ENCODE results near the gene PLXNC1.

Gene PLXNC1

GRCh38 chr12:94133964-94134795 lies 14.2 kb upstream of the PLXNC1 start:
- DNase-seq (ENCODE audit: low read depth in 4 of 4, low spot score in 1 of 4) = peak in 1 of 4 experiments; percentile 10

- DNase-seq (ENCODE audit: low read depth in 4 of 4, low spot score in 1 of 4) = no peak
Observed at GRCh38 chr12:94135896-94136295, 12.5 kb upstream of the PLXNC1 start.

DNA sequence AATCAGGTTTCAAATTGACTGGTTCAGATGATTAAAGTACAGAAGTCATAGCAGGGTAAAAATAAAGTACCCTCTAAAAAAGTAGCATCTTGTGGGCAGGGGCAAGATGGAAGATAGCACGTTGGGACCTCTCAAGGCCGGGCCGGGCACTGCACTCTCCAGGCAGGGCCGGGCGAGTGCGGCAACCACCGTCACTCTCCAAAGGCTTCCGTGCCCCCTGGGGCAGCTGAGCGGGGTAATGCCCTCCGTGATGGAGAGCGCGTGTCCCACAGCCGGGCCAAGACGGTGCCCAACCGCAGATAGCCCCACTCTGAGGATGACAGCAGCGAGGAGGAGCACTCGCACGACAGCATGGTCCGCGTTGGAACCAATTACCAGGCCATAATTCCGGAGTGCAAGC lies 8.6 kb upstream of the PLXNC1 start:
- no peak for DNase-seq (ENCODE audit: low read depth in 4 of 4, low spot score in 1 of 4)

DNA sequence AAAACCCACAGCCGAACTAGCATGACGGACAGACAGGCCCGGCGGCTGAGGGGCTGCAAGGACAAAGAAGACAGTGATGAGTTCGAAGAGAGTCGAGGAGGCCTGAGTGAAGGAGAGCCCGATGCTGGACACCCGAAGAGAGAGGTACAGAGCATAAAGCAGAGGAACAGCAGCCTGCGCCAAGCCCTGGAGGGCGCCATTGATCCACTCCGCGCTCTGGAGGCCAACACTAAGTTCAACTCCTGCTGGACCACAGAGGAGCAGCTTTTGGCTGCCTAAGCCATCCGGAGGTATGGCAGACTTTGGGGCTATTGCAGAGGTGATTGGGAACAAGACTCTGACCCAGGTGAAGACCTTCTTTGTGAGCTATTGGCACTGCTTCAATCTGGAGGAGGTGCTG lies 7.8 kb upstream of the PLXNC1 start:
- peak in 2 of 4 experiments; percentile 36 to 44 for DNase-seq (ENCODE audit: low read depth in 4 of 4, low spot score in 1 of 4)

- no peak for DNase-seq (ENCODE audit: low read depth in 4 of 4, low spot score in 1 of 4)
Observed at GRCh38 chr12:94141004-94141764, 7.2 kb upstream of the PLXNC1 start.

- no peak for DNase-seq (ENCODE audit: low read depth in 4 of 4, low spot score in 1 of 4)
Observed at GRCh38 chr12:94141892-94142291, 6.5 kb upstream of the PLXNC1 start.

- DNase-seq (ENCODE audit: low read depth in 4 of 4, low spot score in 1 of 4) = no peak
Observed at GRCh38 chr12:94143438-94143837, 4.9 kb upstream of the PLXNC1 start.

DNA sequence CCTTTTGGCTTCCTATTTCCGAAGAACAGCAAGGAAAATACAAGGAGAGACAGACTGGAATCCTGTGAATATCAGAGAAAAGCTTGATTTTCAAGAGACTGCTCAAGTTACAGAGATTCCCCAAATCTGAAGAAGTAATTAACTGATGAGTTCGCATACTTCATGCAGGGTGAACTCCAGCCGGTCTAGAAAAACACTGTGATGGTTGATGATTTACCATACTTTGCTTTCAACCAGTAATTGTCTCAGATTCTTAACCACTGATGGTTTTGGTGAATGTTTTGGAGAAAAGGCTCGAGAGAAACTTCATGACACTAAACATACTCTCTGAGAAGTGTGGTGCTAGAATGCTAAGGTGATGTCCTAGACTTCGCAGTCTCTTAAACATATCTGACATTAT lies 4.4 kb upstream of the PLXNC1 start:
- no peak for DNase-seq (ENCODE audit: low read depth in 4 of 4, low spot score in 1 of 4)

DNA sequence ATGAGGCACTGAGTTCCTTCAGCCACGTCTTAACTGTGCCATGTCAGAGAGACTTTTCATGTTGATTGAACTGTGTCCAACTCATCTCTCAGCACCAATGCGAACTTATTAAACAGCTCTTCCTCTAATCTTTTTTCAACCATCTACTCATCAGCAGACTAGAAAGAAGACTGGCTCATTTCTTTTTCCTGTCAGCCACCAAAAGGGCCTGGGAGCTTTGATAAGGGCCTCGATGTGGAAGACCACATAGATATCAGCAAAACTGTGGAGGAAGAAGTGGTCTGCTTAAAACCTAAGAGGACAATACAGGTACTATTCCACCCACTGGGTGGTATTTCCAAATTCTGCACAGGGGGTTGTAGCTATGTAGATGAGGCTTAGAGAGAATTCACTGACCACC lies 3.6 kb upstream of the PLXNC1 start:
- no peak for DNase-seq (ENCODE audit: low read depth in 4 of 4, low spot score in 1 of 4)

DNA sequence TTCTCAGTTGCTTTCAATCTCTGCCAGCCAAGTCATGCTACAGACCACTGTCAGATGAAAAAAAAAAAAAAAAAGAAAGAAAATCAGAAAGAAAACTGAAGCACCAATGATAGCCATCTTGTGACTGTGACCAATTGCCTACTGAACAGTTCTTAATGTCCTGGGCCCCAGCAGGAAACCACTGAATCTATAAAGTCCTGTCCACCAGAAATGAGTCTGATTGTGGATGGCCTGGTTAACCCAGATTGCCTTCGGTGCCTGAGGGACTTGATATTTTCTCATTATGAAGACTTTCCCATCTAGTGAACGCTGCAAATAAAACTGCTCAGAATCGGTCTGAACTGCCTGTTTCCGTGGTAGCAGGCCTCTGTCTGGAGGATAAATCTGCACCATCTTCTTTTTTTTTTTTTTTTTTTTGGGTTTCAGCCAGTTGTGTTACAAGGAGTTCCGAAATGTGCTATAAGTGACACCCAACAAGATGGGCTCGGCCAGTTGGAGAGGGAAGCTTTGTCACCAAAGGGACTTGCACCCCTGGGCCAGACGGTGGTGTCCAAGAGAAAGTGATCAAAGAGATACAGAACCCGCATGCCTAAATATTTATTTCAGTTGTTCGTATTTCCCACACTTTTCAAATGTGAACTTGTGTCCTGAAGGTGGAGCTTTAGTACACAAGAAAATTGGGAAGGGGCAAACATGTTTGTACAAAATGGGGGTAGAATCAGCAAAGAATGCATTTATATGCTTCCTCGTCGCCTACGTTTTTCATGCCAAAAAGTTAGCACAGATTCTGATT lies 3.0 kb upstream of the PLXNC1 start:
- no peak for DNase-seq (ENCODE audit: low read depth in 4 of 4, low spot score in 1 of 4)

- DNase-seq (ENCODE audit: low read depth in 4 of 4, low spot score in 1 of 4) = no peak
Observed at GRCh38 chr12:94146166-94146936, 2.0 kb upstream of the PLXNC1 start.

DNA sequence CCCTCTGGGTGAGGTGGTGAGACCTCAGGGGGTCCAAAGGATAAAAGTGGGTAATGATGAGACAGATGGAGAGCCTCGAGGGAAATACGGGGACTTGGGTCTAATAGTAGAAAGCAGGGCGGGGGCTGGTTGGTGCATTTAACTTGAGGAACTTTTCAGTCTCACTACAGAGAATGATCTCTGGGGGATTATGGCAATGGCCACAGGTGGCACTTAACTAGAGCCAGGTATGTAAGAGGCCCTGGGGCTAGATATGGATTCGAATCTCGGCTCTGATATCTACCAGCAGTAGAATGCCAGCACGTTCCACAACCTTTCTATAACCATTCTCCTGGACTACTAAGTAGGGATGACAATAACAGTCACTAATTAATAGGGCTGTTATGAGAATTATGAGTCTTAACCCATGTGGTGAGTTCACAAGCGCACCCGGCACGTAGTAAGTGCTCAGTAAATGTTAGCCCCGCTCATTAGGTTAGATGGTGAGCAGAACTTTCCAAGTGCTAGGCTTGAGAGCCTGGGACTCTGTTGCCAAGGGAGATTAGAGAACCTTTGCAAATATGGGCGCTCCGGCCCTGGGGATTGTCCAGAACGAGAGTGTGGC lies 888 bp upstream of the PLXNC1 start:
- no peak for DNase-seq (ENCODE audit: low read depth in 4 of 4, low spot score in 1 of 4)

GRCh38 chr12:94148739-94149118 lies 352 bp downstream of the PLXNC1 start:
- peak in 1 of 4 experiments; percentile 5 for DNase-seq (ENCODE audit: low read depth in 4 of 4, low spot score in 1 of 4)

GRCh38 chr12:94149119-94149780 lies 873 bp downstream of the PLXNC1 start:
- DNase-seq (ENCODE audit: low read depth in 4 of 4, low spot score in 1 of 4) = peak in 2 of 4 experiments; percentile 14 to 29

- peak in 1 of 4 experiments; percentile 15 for DNase-seq (ENCODE audit: low read depth in 4 of 4, low spot score in 1 of 4)
Observed at GRCh38 chr12:94149781-94150239, 1.4 kb downstream of the PLXNC1 start.

DNA sequence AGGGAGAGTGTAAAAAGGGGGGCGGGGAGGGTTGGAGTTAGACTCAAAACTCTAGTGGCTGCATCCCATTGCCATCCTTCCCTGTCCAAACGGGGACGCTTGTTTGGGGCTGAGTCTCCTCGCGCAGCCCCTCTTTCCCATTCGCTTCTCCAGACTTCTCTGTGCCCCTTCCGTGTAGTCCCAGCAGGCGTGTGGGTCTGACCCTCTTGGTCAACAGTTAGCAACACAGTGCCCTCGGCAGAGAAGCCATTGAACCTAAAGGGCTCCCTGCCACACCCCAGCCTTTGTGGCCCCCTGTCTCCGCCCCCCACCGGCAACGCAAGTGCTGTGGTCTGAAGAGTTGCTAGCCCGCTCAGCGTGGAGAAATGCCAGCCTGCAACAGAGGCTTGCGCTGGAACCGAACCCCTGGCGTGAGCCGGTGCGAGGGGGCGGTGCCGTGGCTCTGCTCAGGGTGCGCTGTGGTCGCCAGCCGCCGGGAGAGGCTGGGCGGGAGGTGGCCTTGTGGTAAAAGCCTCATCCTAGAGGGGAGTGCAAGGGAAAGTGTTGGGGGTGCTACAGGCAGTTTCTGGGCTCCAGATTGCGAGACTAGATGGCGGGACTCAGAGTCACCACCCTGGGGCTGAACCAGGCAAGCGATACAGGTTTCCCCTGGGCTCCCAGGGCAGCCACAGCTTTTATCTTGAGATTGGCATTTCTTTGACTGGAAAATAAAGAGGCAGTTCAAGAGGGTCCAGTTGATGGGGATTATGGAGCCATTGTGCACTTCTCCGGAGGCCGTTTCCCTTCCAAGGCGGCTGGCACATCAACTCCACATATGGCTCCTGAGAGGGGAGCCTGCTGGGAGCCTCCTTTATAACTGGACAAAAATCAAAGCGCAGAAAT lies 2.1 kb downstream of the PLXNC1 start:
- DNase-seq (ENCODE audit: low read depth in 4 of 4, low spot score in 1 of 4) = peak in 1 of 4 experiments; percentile 13

DNA sequence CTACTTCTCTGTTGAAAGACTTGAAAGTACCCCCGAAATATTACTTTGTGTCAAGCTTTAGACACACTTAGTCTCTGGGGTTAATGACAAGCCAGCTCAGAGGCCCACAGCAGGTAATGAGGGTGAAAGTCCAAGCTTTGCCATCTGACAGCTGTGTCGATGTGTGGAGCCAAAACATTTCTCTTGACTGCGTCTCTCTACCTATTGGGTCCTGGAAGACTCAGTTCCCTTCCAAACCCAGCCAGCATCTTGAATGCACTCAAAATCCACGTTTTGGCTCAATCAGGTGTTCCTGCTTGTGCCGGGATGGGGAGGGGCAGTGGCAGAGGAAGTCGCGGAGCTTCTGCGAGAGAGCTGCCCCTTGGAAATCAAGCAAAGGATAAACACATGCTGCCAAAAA lies 3.2 kb downstream of the PLXNC1 start:
- no peak for DNase-seq (ENCODE audit: low read depth in 4 of 4, low spot score in 1 of 4)

GRCh38 chr12:94152292-94153078 lies 4.1 kb downstream of the PLXNC1 start:
- no peak for DNase-seq (ENCODE audit: low read depth in 4 of 4, low spot score in 1 of 4)

All from stimulated activated CD4-positive, alpha-beta T cell treated with anti-CD3 and anti-CD28 coated beads, Interleukin-1b, Interleukin-23, amount 100 ng/mL, for 24 hours (primary cell).